Immature natural killer cell (primary cell): ENCODE measurements around the gene MYF5. TPM values are rescaled to one million over a fixed set of nuclear protein-coding genes. Genes with fewer than 3 reads are reported as not detected.

Experiments used
- DNase-seq, 3 donors: peaks; one replicate each; pipeline ENCODE4 v3.0.0; 2022; ENCODE audit warnings: mixed read lengths in 1 of 3
- H3K27ac Mint-ChIP-seq, 6 donors: one replicate each; pipeline ENCODE4 v1.8.0; 2020; ENCODE audit warnings: mixed read lengths in 6 of 6, mild to moderate bottlenecking in 5 of 6, inconsistent platforms in 4 of 6, moderate library complexity in 3 of 6
- H3K27me3 Mint-ChIP-seq, 3 donors: one replicate each; pipeline ENCODE4 v1.8.0; 2020 to 2021; ENCODE audit warnings: low read depth in 3 of 3, mild to moderate bottlenecking in 3 of 3, mixed read lengths in 3 of 3, moderate library complexity in 3 of 3, inconsistent platforms in 1 of 3
- H3K36me3 Mint-ChIP-seq, 3 donors: one replicate each; pipeline ENCODE4 v1.8.0; 2020; ENCODE audit warnings: mixed read lengths in 3 of 3, inconsistent platforms in 2 of 3, mild to moderate bottlenecking in 2 of 3
- H3K4me1 Mint-ChIP-seq, 2 donors: one replicate each; pipeline ENCODE4 v1.8.0; 2020; ENCODE audit warnings: inconsistent platforms in 2 of 2, mild to moderate bottlenecking in 2 of 2, mixed read lengths in 2 of 2, moderate library complexity in 1 of 2
- H3K4me3 Mint-ChIP-seq, 5 donors: one replicate each; pipeline ENCODE4 v1.8.0; 2020; ENCODE audit warnings: mild to moderate bottlenecking in 5 of 5, mixed read lengths in 5 of 5, inconsistent platforms in 3 of 5, moderate library complexity in 3 of 5
- H3K9me3 Mint-ChIP-seq, 6 donors: one replicate each; pipeline ENCODE4 v1.8.0; 2020; ENCODE audit warnings: mild to moderate bottlenecking in 6 of 6, mixed read lengths in 6 of 6, inconsistent platforms in 4 of 6, moderate library complexity in 3 of 6
- polyA plus RNA-seq, 3 donors: library from polyadenylated mRNA; unstranded; fragments of 300-500 nt; fragmentation: Illumina TruSeq; gene quantifications; one replicate each; pipeline ENCODE4 v1.2.3, GENCODE V29; 2021

MYF5 gene
- polyA plus RNA-seq, 3 donors from 2014 or later = not detected

DNA sequence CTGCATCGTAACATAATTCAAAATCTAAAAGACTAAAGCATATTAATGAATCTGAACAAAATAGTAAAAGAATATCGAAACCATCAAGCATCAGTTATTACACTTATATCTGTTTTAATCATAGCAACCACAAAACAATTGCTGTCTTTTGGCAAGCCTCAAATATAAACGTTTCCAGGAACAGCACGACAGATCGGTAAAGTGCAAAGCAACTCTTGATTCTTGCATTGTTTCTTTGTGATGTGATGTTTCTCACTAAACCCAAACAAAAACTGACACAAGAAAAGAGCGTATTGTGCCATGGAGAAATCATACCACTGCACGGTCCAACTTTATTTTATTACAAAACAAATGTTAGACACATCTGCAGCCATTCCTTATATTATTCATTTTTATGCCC lies 18.5 kb upstream of the MYF5 start:
- Mint-ChIP-seq H3K4me1 (no peaks in the 10 kb centered on the region), H3K27me3 (no peaks in the 10 kb centered on the region), H3K4me3 (no peak overlapping the region), H3K27ac (no peak overlapping the region), H3K36me3 (peaks cover 0 to 2% (median 0%) of the 10 kb centered on the region in 3 donors), H3K9me3 (peaks cover 0 to 10% (median 0%) of the 10 kb centered on the region in 6 donors)
- DNase-seq = no peak

DNA sequence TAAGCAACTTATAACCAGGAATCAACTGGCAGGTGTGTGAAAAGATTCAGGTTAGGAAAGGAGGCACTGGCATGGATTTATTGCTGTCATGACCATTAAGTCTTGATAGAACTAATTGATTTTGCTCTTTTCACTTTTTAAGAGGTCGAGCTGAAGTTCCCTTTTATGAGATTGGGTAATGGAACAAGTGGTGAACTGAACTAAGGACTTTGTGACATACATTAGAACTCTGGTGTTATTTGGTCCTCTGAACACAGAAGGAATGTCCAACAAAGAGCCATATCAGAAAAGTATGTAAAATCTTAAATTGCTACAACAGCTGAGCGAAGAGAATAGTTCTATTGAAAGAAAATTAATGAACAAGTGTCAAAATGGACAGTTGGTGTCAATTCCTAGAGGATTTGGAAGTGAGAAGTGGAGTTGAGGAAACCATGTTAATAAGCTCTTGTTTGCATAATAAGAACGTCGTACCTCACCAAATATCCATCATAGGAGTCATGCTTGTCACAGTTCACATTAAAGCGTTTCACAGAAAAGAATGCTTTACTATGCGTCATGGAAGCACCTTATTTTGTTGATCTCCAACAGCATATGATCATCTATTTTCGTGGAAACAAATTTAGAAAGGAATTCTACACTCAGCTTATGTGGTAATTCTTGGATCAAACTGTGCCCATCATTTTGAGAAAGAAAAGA lies 17.7 kb upstream of the MYF5 start:
- Mint-ChIP-seq H3K27ac (no peak overlapping the region), H3K36me3 (peaks cover 0 to 5% (median 0%) of the 10 kb centered on the region in 3 donors), H3K4me3 (no peak overlapping the region)

DNA sequence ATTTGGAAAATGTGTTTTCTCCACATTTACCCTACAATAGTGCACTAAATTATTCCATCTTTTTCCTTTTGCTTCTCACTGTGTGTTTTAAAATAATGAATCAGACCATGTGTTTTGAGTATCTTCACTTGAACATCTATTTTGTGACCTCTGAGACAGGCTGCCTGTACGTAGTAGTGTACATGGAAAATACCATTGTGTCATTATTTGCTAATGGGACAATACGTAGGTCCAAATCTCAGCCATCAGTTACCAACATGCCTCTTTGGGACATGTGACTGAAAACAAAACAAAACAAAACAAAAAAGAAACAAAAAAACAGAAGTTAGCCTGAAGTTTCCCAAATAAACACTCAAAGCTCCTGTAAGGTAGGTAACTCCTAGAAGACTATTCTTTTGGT lies 16.4 kb upstream of the MYF5 start:
- no peak overlapping the region for H3K27ac Mint-ChIP-seq
- no peak overlapping the region for H3K4me3 Mint-ChIP-seq
- H3K4me1 Mint-ChIP-seq = no peaks in the 10 kb centered on the region
- no peaks in the 10 kb centered on the region for H3K27me3 Mint-ChIP-seq
- peaks cover 0 to 11% (median 0%) of the 10 kb centered on the region in 6 donors for H3K9me3 Mint-ChIP-seq
- no peak for DNase-seq
- H3K36me3 Mint-ChIP-seq = peaks cover 0 to 5% (median 0%) of the 10 kb centered on the region in 3 donors

More for the DNA sequence above, 17.7 kb upstream of the MYF5 start:
- H3K27me3 Mint-ChIP-seq = no peaks in the 10 kb centered on the region
- H3K4me1 Mint-ChIP-seq = no peaks in the 10 kb centered on the region
- no peak for DNase-seq
- H3K9me3 Mint-ChIP-seq = peaks cover 0 to 11% (median 0%) of the 10 kb centered on the region in 6 donors

DNA sequence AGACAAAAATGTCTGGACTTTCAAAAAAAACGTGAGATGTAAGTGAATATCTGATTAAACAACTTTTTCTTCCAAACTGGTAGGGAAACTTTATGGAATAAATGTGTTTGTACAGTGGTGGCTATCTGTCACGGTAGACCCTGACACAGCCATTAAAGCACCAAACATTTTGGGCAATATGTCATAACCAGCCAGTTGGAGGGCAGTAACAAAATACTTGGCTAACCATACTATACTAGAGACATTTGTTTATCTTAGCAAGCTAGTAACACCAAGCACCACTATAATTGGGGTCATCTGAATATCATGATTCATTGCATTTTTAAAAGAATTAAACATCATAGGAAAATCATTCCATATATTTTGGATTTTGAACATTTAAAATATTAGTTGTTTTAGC lies 15.3 kb upstream of the MYF5 start:
- Mint-ChIP-seq H3K27me3 (peaks cover 0 to 3% (median 0%) of the 10 kb centered on the region in 3 donors), H3K4me3 (no peak overlapping the region), H3K27ac (no peak overlapping the region)

DNA sequence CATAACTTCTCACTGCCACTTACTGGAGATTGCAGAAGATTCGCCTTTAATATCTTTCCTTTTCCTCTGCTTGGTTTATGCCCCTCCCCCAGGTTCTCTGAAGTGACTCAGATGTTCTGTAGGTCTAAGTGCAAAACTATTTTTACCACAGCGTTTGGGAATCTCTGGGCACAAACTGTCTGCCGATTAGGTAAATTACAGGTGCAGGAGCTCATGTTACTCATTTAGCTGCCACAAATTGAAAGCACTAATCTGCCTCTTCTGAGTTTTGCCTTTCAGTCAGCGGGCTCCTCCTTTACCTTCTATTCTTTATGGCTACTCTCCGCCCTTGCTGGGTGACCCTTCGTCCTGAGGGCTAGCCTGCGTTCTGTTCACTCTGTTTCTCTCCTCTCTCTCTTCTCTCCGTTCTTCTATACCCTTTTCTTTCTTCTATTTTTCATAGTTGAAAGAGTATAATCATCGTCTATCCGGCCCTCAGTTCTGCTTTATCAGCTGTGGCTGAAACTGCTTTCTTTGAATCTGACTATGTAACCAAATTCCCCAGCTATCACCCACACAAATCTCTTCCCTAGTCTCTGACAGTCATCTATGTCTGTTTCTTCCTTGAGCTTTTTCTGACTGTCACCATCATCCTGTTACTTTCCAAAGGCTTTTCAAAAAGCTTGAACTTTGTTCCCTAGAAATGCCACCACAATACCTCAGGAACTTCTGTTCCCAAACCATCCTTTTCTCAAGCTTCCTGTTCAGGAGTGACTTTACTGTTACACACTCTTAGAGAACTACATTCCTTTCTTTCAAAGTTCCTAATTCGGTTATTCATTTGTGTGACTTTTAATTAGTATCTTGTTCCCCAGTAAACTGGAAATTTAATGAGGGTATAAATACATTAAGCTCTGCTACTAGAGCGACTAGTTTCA lies 13.6 kb upstream of the MYF5 start:
- Mint-ChIP-seq H3K4me1 (no peaks in the 10 kb centered on the region), H3K27me3 (peaks cover 0 to 5% (median 0%) of the 10 kb centered on the region in 3 donors), H3K36me3 (peaks cover 0 to 5% (median 0%) of the 10 kb centered on the region in 3 donors), H3K27ac (no peak overlapping the region), H3K4me3 (no peak overlapping the region), H3K9me3 (peaks cover 0 to 29% (median 5%) of the 10 kb centered on the region in 6 donors)
- DNase-seq = no peak

More for the DNA sequence above, 15.3 kb upstream of the MYF5 start:
- Mint-ChIP-seq H3K9me3 (peaks cover 0 to 18% (median 5%) of the 10 kb centered on the region in 6 donors), H3K4me1 (no peaks in the 10 kb centered on the region), H3K36me3 (peaks cover 0 to 5% (median 0%) of the 10 kb centered on the region in 3 donors)
- no peak for DNase-seq

DNA sequence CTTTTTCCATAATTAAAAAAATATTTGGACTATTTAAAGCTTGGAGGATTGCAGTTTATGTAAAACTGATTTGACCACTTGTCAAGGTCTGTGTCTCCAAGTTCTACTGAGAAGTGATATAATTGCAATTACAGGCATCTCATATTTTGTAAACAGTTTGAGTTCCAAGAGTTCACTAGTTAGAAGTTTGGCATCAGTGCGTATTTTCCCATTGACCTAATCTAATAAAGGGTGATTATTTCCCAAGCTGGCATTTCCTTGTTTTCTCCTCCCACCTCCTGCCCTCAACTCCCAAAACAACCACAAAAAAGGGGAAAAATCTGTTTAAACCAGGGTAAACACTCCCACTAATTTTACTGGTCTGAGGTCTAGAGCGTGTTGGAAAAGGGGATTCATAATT lies 12.3 kb upstream of the MYF5 start:
- DNase-seq = no peak
- H3K36me3 Mint-ChIP-seq = peaks cover 0 to 5% (median 0%) of the 10 kb centered on the region in 3 donors
- H3K27me3 Mint-ChIP-seq = peaks cover 0 to 5% (median 0%) of the 10 kb centered on the region in 3 donors
- H3K4me3 Mint-ChIP-seq = no peak overlapping the region
- H3K9me3 Mint-ChIP-seq = peaks cover 0 to 39% (median 6%) of the 10 kb centered on the region in 6 donors
- no peak overlapping the region for H3K27ac Mint-ChIP-seq
- H3K4me1 Mint-ChIP-seq = no peaks in the 10 kb centered on the region

DNA sequence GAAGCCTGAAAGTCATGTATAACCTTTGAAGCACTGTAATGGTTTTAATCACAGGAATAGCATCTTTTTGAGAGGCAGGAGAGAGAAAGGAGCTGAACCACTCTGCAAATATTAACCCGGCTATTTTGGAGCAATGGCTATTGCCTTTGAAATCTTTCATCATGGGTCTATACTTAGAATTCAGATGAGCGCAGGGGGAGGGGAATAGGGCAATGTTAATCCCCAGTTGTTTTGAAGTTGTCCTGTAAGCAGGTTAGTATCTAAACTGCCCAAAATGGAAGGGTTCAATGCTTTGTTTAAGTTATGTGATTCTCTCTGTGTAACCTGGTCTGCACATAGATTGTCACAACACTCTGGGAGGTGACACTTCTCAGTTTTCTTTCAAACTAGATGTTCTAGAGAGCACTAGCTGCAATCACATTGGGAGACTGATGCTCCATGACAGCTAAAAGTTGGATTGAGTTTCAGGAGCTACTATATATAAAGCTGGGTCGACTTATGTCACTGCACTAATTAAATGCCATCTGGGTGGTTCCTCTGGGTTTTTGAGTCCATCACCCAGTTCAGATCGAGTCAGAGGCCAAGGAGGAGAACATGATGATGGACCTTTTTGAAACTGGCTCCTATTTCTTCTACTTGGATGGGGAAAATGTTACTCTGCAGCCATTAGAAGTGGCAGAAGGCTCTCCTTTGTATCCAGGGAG lies 9.4 kb upstream of the MYF5 start, which contains the start of gene MYF6:
TSS of gene MYF6 (plus strand) at position 509 of the 704 bp plus-strand sequence. CDS start at position 595, 86 bp downstream.
- Mint-ChIP-seq H3K27ac (no peak within 1 kb of the TSS), H3K4me3 (peak within 1 kb of the TSS in 1 of 5 donors; percentile 7), H3K9me3 (peaks cover 0 to 45% (median 11%) of the 10 kb centered on the region in 6 donors)

DNA sequence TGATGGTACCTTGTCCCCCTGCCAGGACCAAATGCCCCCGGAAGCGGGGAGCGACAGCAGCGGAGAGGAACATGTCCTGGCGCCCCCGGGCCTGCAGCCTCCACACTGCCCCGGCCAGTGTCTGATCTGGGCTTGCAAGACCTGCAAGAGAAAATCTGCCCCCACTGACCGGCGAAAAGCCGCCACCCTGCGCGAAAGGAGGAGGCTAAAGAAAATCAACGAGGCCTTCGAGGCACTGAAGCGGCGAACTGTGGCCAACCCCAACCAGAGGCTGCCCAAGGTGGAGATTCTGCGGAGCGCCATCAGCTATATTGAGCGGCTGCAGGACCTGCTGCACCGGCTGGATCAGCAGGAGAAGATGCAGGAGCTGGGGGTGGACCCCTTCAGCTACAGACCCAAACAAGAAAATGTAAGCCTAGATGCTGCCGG lies 8.9 kb upstream of the MYF5 start:
- Mint-ChIP-seq H3K27ac (no peak overlapping the region), H3K4me3 (peak overlapping the region in 1 of 5 donors; percentile 7), H3K4me1 (no peaks in the 10 kb centered on the region), H3K27me3 (peaks cover 0 to 5% (median 2%) of the 10 kb centered on the region in 3 donors), H3K36me3 (peaks cover 0 to 5% (median 0%) of the 10 kb centered on the region in 3 donors), H3K9me3 (peaks cover 0 to 43% (median 14%) of the 10 kb centered on the region in 6 donors)
- DNase-seq = no peak

More for the DNA sequence above, 9.4 kb upstream of the MYF5 start, which contains the start of gene MYF6:
- Mint-ChIP-seq H3K4me1 (no peaks in the 10 kb centered on the region), H3K27me3 (peaks cover 0 to 5% (median 2%) of the 10 kb centered on the region in 3 donors), H3K36me3 (peaks cover 0 to 5% (median 0%) of the 10 kb centered on the region in 3 donors)
- no peak for DNase-seq

DNA sequence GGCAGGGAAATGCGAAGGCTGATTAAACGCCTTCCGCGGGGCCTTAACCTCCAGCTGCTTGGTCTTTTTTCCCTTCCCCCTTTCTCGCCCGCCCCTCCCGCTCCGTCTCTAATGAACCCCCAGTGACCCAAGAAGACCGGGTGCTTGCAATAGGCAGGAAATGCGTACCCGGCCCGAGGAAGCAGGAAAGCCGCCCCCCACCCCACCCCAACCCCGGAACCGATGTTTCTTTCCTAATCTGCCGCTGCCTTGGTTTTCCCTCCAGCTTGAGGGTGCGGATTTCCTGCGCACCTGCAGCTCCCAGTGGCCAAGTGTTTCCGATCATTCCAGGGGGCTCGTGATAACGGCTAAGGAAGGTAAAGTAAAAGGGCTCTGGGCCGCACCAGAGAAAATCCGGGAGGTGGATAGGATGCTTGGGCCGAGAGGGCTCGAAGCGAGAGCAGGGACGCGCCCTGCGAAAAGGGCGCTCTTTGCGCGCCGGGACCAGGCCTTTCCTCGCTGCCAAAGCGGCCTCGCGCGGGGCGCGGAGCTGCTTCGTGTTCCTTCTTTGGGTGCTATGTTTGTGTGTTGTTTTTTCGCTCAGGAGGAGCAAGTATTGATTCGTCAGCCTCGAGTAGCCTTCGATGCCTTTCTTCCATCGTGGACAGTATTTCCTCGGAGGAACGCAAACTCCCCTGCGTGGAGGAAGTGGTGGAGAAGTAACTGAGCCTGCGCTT lies 8.3 kb upstream of the MYF5 start:
- H3K4me3 Mint-ChIP-seq = no peak overlapping the region

DNA sequence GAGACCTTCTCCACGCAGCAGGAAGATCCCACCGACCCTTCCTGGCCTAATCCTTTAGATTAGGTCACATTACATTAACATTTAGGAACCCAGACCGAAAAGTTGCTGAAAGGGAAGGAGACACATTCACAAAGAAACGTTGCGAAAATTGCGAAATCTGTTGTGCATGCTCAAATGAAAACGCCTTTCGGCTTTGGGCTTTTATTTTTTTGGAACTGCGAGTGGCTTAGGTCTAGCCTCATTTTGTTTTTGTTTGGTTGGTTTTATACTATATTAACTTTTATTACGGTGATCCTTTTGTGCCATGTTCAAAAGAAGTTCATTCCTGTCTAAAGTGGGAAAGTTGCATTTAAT lies 7.8 kb upstream of the MYF5 start:
- Mint-ChIP-seq H3K27ac (no peak overlapping the region), H3K4me1 (no peaks in the 10 kb centered on the region), H3K27me3 (peaks cover 2 to 7% (median 3%) of the 10 kb centered on the region in 3 donors), H3K36me3 (peaks cover 0 to 3% (median 0%) of the 10 kb centered on the region in 3 donors), H3K4me3 (no peak overlapping the region), H3K9me3 (peaks cover 1 to 47% (median 17%) of the 10 kb centered on the region in 6 donors)
- DNase-seq = no peak

More for the DNA sequence above, 8.3 kb upstream of the MYF5 start:
- H3K27ac Mint-ChIP-seq = no peak overlapping the region
- peaks cover 0 to 5% (median 2%) of the 10 kb centered on the region in 3 donors for H3K27me3 Mint-ChIP-seq
- H3K36me3 Mint-ChIP-seq = peaks cover 0 to under 1% (median 0%) of the 10 kb centered on the region in 3 donors
- H3K4me1 Mint-ChIP-seq = no peaks in the 10 kb centered on the region
- DNase-seq = no peak
- H3K9me3 Mint-ChIP-seq = peaks cover 0 to 43% (median 15%) of the 10 kb centered on the region in 6 donors

DNA sequence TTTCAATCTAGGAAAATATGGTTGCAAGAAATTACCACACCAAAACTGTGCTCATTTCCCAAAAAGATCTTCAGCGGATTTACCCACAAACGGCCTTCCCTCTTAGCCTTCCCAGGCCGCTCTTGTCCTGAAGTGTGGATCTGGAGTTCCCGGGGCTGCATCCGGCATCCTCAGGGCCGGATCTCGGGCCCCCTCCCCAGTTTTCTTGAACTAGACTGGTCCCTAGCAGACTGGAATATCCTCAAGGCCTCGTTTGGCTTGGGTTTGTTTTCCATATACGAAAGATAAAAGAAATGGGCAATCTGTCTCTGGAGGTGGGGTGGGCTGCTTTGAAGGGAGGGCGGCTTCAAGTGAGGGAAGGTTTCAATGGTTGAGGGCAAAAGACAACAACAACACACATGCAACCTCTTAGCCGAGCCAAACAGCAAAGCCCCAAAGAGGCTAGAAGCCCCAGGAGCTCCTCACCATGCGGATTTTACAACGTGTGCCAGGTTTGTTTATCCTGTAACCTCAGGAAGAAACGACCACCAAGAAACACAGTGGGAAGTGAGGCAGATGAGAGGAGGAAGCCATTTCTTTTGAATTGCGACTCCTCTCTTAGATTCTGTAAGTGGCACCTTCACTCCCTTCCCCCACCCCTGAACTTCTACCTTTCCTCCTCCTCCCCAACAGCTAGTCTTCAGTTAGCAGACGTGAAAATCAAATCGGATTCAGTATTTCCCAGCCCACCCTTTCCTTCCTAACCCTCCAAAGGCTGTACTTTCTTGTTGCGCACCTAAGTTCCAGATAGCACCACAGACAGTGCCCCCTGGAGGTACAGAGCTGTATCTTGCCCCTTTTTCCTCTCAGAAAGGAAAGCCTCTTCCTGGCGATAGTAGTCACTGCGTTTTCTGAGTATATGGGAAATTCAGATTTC lies 6.6 kb upstream of the MYF5 start:
- Mint-ChIP-seq H3K27ac (no peak overlapping the region), H3K36me3 (peaks cover 0 to 5% (median 0%) of the 10 kb centered on the region in 3 donors), H3K4me1 (no peaks in the 10 kb centered on the region), H3K4me3 (no peak overlapping the region), H3K9me3 (peaks cover 1 to 57% (median 19%) of the 10 kb centered on the region in 6 donors), H3K27me3 (peaks cover 4 to 7% (median 7%) of the 10 kb centered on the region in 3 donors)
- no peak for DNase-seq
